Smooth muscle cell (in vitro differentiated cells): Measurements from ENCODE around the gene PARVA. TPM values are rescaled to one million over a fixed set of nuclear protein-coding genes. Genes with fewer than 3 reads are reported as not detected.

Experiments used
- DNase-seq: peaks from one replicate; lab custom pipeline; 2025; ENCODE audit not compliant: unreplicated experiment; lab: John Stamatoyannopoulos, UW
- H2AFZ ChIP-seq: fragments of 200-600 bp; sonication (generic); 2 replicates; pipeline ENCODE4 v1.6.0; 2016; ENCODE audit warnings: antibody characterized with exemption, low read depth, mild to moderate bottlenecking
- H3F3A ChIP-seq: fragments of 200-600 bp; sonication (generic); 2 replicates; pipeline ENCODE4 v1.6.0; 2017; ENCODE audit warnings: antibody characterized with exemption, low read depth
- H3K27ac ChIP-seq: fragments of 200-600 bp; sonication (generic); 2 replicates; pipeline ENCODE4 v1.5.1; 2016; ENCODE audit warnings: low read depth, mild to moderate bottlenecking
- H3K27me3 ChIP-seq: fragments of 200-600 bp; sonication (generic); 2 replicates; pipeline ENCODE4 v1.6.1; 2016; ENCODE audit warnings: low read depth, mild to moderate bottlenecking
- H3K36me3 ChIP-seq: fragments of 200-600 bp; sonication (generic); 2 replicates; pipeline ENCODE4 v1.5.1; 2016; ENCODE audit warnings: low read depth
- H3K4me1 ChIP-seq: fragments of 200-600 bp; sonication (generic); 2 replicates; pipeline ENCODE4 v1.5.1; 2016; ENCODE audit warnings: low read depth
- H3K4me2 ChIP-seq: fragments of 200-600 bp; sonication (generic); 2 replicates; pipeline ENCODE4 v1.6.0; 2016; ENCODE audit warnings: mild to moderate bottlenecking
- H3K4me3 ChIP-seq: fragments of 200-600 bp; sonication (generic); 2 replicates; pipeline ENCODE4 v1.5.1; 2016; ENCODE audit warnings: mild to moderate bottlenecking
- H3K79me2 ChIP-seq: fragments of 200-600 bp; sonication (generic); 2 replicates; pipeline ENCODE4 v1.6.0; 2016; ENCODE audit warnings: low read depth, mild to moderate bottlenecking
- H3K9ac ChIP-seq: fragments of 200-600 bp; sonication (generic); 2 replicates; pipeline ENCODE4 v1.6.0; 2016; ENCODE audit warnings: low read depth
- H3K9me3 ChIP-seq: fragments of 200-600 bp; sonication (generic); replicated peaks from 2 replicates; pipeline ENCODE4 v1.5.1; 2016; ENCODE audit warnings: low read depth
- H4K20me1 ChIP-seq: fragments of 200-600 bp; sonication (generic); 2 replicates; pipeline ENCODE4 v1.6.0; 2016; ENCODE audit warnings: low read depth
- WGBS: methylation state at CpG from one replicate; pipeline ENCODE4 v1.1.7; 2016; ENCODE audit warnings: low lambda C conversion rate; 5-methylcytosine and 5-hydroxymethylcytosine counted together
- polyA plus RNA-seq: library from polyadenylated mRNA; unstranded; fragments of >200 nt; fragmentation: Nextera tagmentation; extraction: Ambion mirVana; gene quantifications from 2 replicates; pipeline ENCODE4 v1.2.1, GENCODE V29; 2016
- total RNA-seq: library from RNA; depleted of rRNA; stranded (reverse); fragments of >200 nt; gene quantifications from 2 replicates; pipeline ENCODE4 v1.2.3, GENCODE V29; 2014
- TF ChIP-seq, protein P1 (sequence below): fragments of 200-600 bp; sonication (generic); IDR thresholded peaks from 2 replicates; pipeline ENCODE4 v1.5.1; 2017; ENCODE audit warnings: borderline replicate concordance, mild to moderate bottlenecking, antibody characterized with exemption; ENCODE audit not compliant: insufficient read depth, poor library complexity, severe bottlenecking

The PARVA gene
- total and polyA plus RNA-seq, 2 experiments from 2014 or later, result 73.9 to 99.4 TPM

DNA sequence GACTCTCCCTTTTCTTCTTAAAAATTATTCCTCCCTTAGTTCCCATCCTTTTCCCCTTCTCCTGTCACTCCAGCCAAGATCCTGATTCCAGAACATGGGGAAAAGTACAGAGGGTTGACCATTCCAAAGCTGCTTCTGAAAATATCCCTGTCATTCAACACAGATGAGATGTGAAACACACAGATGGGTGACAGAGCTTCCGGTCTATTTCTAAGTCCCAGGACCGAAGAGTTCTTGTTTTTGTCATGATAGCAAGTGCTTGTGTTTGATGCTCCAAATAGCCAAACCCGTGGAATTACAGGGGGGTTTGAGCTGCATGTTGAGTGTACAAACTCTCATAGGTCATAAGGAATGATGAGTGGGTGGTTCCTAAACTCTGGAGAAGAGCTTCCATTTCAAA, 57.9 kb downstream of the PARVA start:
- H3K79me2 ChIP-seq, result peaks cover 90% of the 10 kb centered on the region
- TF ChIP-seq, protein P1, sequence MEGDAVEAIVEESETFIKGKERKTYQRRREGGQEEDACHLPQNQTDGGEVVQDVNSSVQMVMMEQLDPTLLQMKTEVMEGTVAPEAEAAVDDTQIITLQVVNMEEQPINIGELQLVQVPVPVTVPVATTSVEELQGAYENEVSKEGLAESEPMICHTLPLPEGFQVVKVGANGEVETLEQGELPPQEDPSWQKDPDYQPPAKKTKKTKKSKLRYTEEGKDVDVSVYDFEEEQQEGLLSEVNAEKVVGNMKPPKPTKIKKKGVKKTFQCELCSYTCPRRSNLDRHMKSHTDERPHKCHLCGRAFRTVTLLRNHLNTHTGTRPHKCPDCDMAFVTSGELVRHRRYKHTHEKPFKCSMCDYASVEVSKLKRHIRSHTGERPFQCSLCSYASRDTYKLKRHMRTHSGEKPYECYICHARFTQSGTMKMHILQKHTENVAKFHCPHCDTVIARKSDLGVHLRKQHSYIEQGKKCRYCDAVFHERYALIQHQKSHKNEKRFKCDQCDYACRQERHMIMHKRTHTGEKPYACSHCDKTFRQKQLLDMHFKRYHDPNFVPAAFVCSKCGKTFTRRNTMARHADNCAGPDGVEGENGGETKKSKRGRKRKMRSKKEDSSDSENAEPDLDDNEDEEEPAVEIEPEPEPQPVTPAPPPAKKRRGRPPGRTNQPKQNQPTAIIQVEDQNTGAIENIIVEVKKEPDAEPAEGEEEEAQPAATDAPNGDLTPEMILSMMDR, result no peak
- H4K20me1 ChIP-seq, result peaks cover 7% of the 10 kb centered on the region
- H3K4me1 ChIP-seq, result peaks cover 31% of the 10 kb centered on the region
- H3K4me2 ChIP-seq, result peak overlapping the region; percentile 69
- H3K27me3 ChIP-seq, result no peaks in the 10 kb centered on the region
- H3K4me3 ChIP-seq, result no peak overlapping the region
- no peaks in the 10 kb centered on the region for H3K36me3 ChIP-seq
- no peak overlapping the region for H2AFZ ChIP-seq
- no peak for DNase-seq
- no peak overlapping the region for H3K9ac ChIP-seq
- H3K27ac ChIP-seq, result peak overlapping the region; percentile 69
- 82% methylated on average over 3 of the region's 3 CpGs for whole genome bisulfite sequencing
- no peaks in the 10 kb centered on the region for H3K9me3 ChIP-seq
- peaks cover 13% of the 10 kb centered on the region for H3F3A ChIP-seq

DNA sequence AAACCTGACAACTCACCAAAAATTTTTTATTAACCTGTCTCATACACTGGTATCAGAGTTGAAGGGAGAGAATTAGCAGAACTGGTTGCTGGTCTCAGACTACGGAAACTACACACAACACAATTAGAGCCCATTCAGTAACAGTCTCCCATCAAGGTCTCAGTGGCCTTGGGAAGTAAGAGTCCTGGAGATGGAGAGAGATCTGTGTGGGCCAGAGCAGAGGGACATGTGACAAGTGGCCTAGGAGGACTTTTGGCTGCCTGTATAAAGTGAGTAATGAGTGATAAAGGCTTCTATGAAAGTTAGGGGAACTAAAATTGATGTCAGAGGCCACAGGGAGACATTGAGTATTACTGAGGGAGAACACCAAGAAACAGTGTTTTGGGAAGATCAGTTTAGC, 58.9 kb downstream of the PARVA start:
- Histone ChIP-seq H3K27me3 (no peaks in the 10 kb centered on the region), H3K36me3 (no peaks in the 10 kb centered on the region), H3K4me1 (peaks cover 30% of the 10 kb centered on the region), H3K27ac (no peak overlapping the region), H3K79me2 (peaks cover 89% of the 10 kb centered on the region), H3F3A (peaks cover 11% of the 10 kb centered on the region), H3K4me2 (no peak overlapping the region), H3K4me3 (no peak overlapping the region), H3K9me3 (no peaks in the 10 kb centered on the region), H4K20me1 (peaks cover 7% of the 10 kb centered on the region), H3K9ac (no peak overlapping the region), H2AFZ (no peak overlapping the region)
- 94% methylated on average over 1 of the region's 1 CpG for WGBS
- TF ChIP-seq, protein P1, result no peak
- no peak for DNase-seq

- peaks cover 74% of the 10 kb centered on the region for H3K79me2 ChIP-seq
- H3F3A ChIP-seq, result peaks cover 13% of the 10 kb centered on the region
Observed at GRCh38 chr11:12438291-12438690, 60.9 kb downstream of the PARVA start.

DNA sequence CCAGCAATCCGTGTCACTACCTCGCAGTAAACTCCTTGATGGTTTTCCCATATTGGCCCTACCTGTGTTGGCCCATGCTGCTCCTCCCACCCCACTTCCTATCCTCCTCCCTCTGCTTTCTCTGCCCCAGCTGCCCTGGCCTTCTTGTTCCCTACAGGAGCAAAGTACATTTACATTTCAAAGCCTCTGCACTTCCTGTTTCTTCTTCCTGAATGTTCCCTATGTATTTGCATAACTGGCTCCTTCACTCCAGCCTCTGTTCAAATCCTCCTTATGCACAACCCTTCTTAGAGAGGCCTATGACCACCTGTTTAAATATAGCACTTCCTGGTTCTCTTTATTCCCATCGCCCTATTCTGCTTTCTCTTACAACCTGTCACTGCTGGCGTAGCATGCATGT, 62.2 kb downstream of the PARVA start:
- TF ChIP-seq, protein P1, result no peak
- Histone ChIP-seq H3K4me1 (peaks cover 19% of the 10 kb centered on the region), H3K4me2 (no peak overlapping the region), H2AFZ (no peak overlapping the region), H3K9ac (no peak overlapping the region), H3K36me3 (no peaks in the 10 kb centered on the region), H3K27me3 (no peaks in the 10 kb centered on the region), H3K27ac (no peak overlapping the region), H3K9me3 (no peaks in the 10 kb centered on the region), H3F3A (peaks cover 13% of the 10 kb centered on the region), H4K20me1 (peaks cover 30% of the 10 kb centered on the region), H3K4me3 (no peak overlapping the region), H3K79me2 (peaks cover 78% of the 10 kb centered on the region)
- 83% methylated on average over 4 of the region's 4 CpGs for WGBS
- DNase-seq, result no peak

More at GRCh38 chr11:12438291-12438690, 60.9 kb downstream of the PARVA start:
- Histone ChIP-seq H3K9ac (no peak overlapping the region), H3K27ac (no peak overlapping the region), H3K4me3 (no peak overlapping the region), H3K27me3 (no peaks in the 10 kb centered on the region), H3K4me2 (no peak overlapping the region), H3K9me3 (no peaks in the 10 kb centered on the region), H4K20me1 (peaks cover 20% of the 10 kb centered on the region), H3K4me1 (peaks cover 33% of the 10 kb centered on the region), H3K36me3 (no peaks in the 10 kb centered on the region), H2AFZ (no peak overlapping the region)
- no peak for DNase-seq
- TF ChIP-seq, protein P1, result no peak
